8988T (cell line): ENCODE measurements around the gene RNF38.

ENCODE experiments used
- DNase-seq: peaks from one replicate; pipeline ENCODE4 v3.0.0; 2011

Gene RNF38

DNA sequence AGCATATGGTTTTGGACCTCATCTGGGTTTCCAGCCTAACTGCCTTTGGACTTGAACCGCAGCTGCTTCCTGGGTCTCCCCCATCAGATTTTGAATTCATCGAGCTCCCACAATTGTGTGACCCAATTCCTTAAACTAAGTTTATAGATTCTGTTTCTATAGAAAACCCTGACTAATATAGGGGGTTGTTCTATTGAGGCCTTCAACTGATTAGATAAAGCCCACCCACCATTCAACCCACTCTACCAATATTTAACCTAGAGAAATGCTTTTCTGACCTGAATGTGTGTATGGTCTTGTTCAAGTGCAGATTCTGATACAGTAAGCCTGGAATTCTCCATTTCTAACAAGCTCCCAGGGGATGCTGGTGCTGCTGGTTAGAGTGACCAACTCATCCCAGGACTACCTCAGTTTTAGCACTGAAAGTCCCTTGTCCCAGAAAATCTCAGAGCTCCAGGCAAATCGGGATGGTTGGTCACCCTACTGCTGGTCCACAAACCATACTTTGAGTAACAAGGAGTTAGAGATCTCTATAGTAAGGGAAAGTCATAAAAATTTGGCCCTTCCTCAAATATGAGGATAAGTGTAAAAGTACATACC is 110.1 kb downstream of the RNF38 start:
- no peak for DNase-seq

DNA sequence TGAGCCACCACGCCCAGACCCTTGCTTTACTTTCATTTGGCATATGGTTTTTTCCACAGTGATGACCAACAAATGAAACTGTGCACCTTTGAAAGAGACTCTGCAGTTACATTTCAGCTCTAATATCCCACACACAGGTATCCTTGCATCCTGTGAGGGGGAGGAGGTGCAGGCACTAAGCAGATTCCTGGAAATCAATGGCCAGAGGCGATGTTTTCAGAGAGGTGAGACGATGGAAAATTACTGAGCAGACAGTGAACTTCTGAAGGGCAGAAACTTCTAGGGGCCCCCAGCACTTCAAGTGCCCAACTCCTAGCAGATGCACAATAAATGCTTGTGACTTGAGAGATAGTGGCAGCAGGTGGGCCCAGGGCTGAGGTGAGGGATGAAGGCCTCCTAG is 112.0 kb downstream of the RNF38 start:
- DNase-seq = no peak
